ENCODE results near the gene FBXW12.

The FBXW12 gene

DNA sequence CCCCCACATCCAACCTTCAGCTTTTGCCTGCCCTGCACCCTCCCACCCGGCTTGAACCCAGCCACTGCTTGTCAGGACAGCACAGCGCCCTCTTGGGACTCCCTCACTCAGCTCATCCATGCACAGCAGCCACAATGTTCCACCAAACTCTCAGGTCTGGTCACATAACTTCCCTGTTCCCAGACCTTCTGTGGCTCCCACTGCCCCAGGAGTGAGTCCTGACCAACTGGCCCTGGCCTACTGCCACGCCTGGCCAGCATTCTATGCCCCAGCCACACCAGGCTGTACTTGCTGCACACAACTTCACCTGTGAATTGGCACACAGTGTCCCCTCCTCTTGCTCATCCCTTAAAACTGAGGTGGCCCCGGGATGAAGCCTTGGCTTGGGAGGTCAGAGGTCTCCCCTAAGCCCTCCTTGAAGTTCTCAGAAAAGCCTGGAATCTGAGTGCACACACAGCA is 36.8 kb downstream of the FBXW12 start:
- no peak for DNase-seq

DNA sequence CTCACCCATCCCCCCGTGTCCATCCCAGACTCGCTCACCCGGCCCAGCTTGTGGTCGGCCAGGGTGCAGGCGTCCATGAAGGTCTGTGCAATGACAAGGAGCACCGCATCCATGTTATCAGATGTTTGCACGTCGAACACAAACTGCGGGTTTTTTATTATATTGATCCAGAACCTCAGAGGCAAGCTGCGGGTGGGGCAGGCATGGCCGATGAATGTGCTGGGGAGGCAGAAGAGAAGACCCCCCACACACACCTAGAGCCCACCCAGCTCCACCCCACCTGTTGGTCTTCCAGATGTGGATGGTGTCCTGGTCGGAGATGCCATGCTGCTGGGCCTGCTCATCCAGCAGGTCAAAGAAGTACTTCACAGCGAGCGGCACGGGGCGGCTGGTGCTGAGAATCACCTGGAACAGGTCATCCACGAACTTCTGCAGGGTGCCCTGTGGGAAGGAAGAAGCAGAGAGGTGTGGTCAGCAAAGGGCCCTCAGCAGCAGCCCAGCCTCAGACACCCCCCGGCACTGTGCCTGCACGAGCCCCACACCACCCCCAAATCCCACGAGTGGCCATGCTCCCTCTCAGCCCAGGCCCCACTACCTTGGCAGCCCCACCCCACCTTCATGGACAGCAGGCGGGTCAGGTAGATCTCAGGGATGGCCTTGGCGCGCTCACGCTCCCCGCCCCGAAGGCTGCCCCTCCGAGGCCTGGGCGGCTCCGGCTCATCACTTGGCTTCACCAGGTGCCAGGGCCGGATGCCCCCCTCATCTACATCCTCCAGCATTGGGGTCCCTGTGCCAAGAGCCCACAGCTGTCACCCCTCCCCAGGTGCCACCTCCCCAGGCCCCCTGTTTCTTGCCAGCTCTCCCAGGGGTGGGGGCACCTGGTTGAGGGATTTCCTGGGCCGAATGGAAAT is 37.5 kb downstream of the FBXW12 start:
- DNase-seq: no peak

DNA sequence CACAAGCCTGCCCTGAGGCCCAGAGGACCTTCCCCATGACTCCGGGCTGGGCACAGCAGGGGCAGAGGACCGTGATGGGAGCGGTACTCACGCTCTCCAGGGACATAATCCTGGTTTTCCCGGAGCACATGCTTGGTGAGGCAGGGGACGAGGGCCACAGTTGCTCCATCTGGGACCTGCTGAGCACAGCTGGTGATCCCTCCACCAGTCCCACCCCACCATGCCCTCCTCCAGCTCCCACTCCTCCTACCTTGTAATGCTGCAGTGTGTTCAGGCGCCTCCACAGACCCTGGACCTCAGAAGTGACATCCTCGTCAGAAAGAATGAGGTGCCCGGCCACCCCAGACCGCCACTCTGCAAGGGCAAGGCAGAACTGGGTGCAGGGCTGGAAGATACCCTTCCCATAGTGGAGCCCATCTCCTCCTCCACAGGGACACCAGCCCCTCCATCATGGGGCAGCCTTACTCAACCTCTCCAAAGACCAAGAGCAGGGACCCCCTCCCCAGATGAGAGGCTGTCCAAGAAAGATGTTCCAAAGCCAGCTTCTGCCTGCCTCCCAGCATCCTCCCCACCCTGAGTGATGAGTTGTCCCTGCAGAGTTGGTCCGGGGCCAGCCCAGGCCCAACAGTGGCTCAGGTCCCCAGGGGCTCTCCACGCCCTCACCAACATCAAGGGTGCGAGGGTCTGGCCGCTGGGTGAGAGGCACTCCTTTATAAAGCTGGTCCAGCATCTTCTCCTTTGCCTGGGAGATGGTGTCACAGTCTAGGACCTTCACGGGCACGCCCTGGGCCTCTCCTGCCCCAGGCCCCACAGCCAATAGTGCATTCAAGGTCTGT is 38.4 kb downstream of the FBXW12 start:
- DNase-seq: no peak

DNA sequence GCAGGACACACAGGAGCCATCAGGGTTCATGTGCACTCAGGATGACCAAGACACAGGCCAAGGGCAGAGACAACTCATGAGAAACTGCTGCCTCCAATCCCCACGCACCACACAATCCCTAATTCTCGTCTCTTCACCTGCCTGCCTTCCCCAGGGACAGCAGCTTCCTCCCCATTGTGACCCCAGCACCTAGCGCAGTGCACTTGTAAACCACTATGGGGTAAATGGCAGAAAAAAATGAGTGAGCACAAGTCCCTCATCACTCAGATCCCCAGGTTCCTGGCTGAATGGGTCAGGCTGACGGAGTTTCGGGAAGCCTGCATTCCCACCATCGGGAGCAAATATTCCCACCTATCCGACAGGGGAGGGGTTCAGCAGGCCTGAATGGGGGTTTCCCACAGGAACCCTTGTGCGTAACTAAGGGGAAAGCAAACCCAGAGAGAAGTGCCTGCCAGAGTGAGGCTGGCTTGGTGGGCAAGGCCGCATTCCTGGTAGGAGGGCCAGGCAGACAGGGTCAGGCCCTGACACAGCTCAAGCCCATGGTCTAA is 39.1 kb downstream of the FBXW12 start:
- DNase-seq: no peak

DNA sequence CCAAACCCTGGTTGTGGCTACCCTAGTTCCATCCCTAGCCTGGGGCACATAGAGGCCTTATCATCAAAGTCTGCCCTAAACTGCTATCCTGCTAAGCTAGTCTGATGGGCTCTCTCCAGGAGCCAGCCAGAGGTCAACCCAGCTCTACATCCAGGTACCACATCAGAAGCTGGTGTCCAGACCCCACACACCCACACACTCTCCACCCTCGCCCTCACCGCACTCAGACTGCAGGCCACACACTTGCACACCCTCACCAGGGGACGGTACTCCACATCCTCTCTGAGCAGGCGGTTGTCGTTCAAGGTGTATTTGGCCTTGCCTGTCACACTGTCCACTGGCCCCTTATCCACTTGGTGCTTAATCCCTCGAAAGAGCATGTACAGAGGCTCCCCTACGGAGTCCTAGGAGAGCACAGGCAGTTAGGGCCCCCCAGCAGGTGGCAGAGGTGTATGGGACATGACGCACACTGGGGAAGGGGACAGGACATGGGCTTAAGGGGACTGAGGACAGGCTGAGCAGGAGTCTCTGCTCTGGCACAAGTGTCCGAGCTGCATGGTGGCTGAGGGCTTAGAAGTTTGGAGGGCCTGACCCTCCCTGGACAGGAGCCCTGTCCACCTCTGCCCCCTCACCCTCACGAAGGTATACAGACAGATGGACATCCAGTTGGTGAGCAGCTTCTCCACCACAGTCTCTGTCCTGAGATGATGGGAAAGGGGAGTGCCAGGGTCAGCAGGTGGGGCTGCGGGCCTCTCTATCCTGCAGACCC is 39.8 kb downstream of the FBXW12 start:
- no peak for DNase-seq

DNA sequence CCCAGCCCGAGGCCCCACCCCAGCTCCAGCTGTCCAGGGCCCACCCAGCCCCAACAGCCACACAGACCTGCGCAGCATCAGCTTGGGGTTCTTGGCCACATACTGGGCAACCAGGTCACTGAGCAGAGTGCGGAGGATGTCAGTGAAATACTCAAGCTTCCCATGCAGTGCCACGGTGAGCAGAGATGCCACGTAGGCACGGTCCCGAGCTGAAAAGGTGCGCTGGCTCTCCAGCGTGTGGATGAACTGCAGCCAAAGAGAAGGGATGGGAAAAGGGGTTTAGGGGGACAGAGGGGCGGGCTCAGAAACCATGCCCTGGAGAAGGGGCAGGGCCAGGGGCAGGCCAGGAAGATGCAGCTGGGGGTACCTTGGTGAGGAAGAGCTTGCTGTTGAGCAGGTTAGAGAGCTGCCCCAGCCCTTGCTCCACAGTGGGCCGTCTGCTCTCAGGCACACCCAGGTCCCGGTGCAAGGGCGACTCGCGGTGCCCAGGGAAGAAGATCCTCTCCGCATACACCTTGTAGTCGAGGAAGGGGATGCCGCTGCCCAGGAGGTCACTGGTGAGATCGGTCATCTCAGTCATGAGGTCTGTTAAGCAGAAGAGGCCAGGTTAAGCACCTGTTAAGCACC is 40.5 kb downstream of the FBXW12 start:
- DNase-seq: no peak

DNA sequence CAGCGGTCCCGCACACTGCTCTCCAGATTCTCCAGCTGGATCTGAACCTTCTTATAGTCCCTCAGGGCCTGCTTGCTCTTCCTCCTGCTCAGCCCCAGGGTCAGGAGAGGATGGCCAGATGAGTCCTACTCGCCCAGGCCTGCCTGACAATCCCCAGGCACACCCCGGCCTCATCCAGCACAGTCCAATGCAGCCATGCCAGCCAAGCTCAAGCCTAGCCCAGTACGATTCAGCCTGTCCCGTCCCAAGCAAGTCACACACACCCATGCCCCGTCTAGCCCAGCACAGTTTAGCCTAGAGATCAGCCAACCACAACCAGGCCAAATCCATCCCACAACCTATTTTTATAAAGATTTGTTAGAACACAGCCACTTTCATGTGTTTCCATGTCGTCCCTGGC is 41.1 kb downstream of the FBXW12 start:
- DNase-seq: no peak

DNA sequence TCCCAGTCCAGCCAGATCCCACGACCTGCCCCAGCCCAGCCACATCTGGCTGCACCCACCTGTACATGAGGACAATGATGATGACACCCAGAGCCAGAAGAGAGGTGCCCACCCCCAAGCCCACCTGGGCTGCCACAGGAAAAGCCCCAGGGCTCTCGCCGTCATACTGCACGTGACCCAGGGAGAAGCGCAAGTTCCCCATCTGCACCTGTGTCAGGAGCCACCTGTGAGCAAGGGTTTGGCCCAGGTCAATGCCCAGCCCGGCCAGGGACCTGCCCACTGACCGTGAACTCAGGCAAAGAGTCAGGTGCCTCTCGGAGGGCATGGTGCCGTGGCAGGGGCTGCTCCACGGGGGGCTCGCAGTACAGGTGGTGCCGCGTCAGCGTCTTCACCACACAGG is 41.6 kb downstream of the FBXW12 start:
- no peak for DNase-seq

DNA sequence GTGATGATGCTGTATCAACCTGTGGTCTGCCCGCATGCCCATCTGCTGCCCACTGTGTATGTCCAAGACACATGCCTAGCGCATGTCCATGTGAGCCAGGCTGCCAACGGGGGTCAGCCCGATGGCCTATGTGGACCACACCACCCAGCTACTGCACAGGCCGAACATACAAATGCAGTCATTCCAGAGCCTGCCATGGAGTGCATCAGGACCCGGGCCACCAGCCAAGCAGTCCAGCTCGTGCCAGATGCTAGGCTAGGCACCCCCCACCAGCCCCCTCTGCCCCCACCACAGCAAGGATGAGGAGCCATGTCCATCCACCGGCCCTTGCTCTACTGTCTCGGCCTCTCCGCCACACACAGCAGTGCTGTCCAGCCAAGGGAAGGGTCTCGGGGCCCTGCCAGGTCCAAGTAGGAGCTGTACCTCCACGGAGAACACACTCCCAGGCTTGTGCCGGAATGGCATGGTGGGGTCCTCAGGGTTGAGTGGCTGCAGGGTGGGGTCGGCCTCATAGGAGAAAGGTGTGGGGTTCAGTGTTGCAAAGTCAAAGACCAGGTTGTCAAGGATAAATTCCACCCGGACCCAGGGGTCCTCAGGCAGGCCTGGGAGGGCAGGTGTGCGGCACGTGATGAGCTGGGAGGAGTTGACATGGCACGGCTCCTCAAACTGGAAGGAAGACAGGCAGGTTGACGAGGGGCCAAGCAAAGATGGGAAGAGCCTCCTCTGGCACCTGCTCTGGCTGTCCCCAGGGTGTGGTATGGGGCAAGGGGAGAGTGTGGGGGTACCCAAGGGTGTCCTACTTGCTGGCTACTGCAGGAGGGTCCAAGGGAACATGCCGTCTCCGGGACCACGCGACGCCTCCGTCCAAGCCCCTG is 42.6 kb downstream of the FBXW12 start:
- no peak for DNase-seq

DNA sequence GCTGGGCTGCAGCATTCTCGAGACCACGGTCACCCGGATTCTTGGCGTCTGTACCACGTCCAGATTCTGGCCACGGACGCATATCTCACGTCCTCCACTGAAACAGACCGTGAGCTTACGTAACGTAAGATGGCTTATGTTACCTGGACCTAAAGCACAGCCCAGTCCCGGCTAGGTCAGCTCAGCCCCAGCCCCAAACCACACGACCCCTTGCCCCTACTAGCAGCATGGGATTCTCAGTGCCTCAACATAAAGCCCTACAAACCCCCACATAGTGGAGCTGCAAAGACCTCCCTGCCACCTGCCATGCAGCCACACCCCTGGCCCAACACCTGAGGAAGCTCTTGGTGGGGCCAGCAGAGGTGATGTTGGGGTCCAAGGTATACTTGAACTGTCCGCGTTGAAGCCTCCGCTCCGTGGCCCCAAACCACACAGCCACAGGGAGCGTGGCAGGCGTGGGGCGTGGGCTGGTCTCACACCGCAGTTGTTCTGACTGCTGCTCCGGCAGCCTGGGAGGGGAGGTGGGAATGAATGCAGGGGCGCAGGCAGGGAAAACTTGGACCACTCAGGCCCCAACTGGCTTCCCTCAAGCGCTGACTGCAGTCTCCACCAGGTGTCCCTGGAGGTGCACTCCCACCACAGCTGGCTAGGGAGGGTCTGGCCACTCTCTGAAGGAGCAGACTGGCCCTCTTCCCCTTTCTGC is 43.4 kb downstream of the FBXW12 start:
- no peak for DNase-seq

DNA sequence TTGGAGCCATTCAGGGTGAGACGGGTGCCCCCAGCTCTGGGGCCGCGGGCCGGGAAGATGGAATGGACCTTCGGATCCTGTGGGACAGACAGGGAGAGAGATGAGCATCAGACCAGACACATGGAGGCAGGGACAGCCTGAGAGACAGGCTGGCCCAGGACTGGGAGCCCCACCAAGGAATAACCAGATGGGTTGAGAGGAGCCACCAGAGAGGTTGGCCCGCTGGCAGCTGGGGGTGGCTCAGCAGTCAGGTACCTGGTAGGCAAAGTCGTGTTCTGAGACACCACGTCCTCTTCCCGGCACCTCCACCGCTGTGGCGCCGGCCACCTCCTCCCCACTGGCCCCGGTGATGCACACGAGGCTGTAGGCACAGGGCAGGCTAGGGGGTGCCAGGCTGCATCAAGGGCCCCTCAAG is 44.1 kb downstream of the FBXW12 start:
- no peak for DNase-seq

DNA sequence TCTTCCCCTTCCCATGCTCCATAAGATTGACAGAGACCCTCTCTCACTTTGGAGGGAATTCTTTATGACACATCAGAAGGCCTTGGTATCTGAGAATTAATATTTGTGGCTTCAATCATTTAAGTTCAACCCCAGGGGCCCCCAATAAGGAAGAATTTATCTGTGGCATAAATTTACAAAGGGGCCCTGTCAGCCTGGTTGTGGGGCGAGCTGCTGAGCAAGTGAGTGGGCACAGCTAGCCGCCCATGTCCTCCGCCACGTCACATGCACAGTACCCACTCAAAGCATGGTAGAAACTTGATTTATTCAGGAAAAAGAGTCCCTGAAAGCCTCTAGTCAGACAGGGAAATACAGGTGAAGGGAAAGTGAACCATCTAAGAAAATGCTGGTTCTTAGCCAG is 44.5 kb downstream of the FBXW12 start:
- no peak for DNase-seq

DNA sequence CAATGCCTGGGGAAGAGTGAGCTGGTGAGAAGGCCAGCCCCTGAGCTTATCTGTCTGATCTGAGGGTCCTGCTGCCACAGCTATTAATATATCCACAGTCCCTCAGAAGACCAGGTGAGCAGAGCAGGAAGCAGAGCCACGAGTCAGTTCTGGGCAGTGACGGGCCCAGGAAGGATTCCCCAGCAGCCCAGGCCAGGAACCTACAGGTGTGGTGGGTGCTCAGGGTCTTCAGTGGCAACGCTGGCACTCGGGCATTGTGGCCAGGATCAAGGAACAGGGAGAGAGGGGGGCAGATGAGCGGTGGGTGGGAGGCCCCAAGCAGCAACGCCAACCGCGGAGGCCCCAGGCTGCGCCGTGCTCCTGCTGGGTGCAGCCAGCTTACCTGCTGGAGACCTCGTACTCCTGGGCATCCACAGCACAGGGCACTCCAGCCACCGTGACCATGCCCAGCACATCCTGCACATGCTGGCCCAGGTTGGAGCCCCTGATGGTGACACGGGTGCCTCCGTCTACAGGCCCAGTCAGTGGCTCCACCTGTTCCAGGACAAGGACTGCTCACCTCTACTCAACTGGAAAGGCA is 45.6 kb downstream of the FBXW12 start:
- no peak for DNase-seq

DNA sequence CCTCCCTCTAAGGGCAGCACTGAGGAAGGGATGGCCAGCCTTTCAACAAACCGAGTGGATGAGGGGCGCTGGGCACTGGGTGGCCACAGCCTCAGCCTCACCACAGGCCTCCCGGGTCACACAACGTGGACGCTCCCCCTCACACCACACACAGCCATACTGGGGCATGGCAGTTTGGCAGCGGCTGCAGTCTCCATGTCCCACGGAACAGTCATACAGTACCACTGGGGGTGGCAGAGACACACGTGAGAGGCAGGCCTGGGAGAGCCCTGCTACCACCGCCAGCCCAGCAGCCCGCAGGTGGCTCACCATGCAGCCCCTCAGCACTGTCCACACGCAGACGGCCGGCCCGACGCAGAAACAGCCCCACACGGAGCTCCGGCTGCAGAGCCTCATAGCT is 46.1 kb downstream of the FBXW12 start:
- no peak for DNase-seq

DNA sequence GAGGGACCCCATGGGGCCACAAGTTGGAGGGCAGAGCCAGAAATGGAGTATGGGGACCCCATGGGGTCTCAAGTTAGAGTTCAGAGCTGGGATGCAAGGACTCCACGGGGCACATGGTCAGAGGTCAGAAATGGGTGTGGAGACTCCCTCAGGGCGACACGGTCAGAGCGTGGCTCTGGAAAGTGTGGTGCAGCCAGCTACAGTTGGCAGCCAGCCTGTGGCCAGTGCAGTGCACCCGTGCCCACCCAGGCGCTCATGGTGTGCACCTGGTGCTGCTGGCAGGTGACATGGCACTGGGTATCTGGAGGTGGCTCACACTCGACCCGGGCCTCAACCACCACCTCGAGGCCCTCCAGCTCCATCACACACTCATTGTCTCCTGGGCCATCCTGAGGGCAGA is 46.6 kb downstream of the FBXW12 start:
- no peak for DNase-seq

DNA sequence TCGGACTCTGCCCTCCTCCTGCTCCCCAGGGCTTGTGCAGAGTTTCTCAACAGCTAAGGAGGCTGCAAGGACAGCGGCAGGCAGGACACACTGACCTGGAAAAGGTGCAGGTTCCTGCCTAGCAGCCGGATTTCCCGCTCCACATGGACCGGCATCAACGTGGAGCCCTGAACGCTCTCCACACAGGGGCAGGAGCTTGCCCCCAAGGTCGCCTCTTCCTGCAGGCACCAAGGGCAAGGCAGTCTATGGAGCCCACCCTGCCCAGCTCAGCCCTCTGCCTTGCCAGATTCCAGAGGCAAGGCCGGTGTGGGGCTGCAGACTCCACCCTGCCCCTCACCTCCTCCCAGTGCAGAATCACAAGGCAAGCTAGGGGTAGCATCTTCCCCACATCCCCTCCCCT is 47.1 kb downstream of the FBXW12 start:
- DNase-seq: no peak

DNA sequence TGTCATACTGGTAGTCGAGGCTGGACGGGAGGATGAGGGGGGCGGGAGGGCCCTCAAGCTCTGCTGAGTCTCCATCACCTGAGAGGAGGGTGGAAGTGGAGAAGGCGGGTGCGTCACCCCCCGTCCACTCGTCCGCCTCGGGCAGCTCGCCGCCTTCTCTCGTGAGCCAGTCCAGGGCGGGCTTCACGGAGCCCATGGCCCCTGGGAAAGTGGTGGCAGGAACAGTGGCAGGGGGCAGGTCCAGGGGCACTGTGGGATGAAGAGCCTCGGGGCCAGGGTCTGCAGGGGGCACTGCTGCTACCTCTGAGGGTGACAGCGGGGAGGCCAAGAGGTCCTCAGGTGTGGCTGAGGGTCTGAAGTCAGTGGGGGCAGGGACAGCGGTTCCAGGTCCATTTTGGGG is 47.6 kb downstream of the FBXW12 start:
- DNase-seq: no peak

DNA sequence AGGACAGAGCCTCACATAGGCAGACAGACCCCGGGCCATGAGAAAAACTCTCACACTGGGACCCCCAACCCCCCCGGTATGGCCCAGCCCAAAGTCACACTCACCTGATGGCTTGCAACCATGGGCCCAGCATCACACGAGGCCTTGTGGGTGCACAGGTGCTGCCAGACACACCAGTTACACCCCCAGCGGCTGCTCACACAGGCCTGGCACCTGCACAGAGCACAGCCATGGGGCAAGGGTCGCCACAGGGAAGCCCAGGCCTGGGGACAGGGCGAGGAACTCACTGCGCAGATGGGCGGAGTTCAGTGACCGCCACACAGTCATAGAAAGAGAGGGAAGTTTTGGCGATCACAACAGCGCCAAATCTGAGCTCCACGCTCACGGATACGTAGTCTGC is 48.5 kb downstream of the FBXW12 start:
- DNase-seq: no peak

DNA sequence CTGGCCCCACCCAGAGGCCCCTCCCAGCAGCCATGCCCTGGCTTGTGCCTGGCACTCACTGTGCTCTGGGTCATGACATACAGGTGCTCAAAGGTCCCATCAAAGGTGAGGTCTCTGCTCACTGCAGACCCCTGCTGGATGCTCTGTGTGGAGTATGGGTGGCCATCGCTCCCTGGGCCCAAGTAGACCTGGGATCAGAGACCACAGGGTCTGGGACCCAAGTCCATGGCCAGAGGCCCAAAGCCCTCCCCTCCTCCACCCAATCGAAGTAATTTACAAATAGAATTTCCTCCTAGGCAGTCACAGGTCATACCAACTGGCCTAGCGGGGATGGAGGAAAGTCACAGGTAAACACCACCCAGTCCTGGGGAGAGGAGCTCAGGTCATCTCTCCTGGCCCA is 50.3 kb downstream of the FBXW12 start:
- DNase-seq: no peak

DNA sequence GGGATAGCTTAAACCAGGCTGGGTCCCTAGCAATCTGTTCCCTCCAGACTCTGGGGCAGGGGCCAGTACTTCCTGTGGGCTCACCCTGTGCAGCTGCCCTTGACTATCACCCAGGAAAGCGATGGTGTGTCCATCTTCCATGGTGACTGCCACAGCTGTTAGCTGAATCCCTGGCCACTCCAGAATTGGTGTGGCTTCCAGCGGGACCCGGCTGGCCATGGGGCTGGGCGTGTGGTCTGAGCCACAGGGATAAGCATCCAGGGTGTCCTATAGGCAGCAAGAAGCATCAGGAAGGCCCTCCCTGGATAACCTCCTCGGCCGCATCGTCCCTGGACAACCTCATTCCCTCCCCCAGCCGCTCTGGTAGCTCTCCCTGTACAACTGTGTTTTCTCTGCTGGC is 50.7 kb downstream of the FBXW12 start:
- DNase-seq: no peak

Data from NCI-H1048 (cell line).